GM04504 (cell line): ENCODE results near the gene RUFY3.
"Not testable (repeated sequence)": the region's sequence is repeated elsewhere in the genome, so short reads cannot be mapped to it uniquely, and the experiment has no call there.

ENCODE experiments used
- DNase-seq: peaks from one replicate; pipeline ENCODE4 v3.0.0-alpha.2; 2012; ENCODE audit warnings: low read depth

RUFY3 gene

GRCh38 chr4:70787496-70787895 is 65.7 kb downstream of the RUFY3 start:
- DNase-seq: no peak

GRCh38 chr4:70788733-70789132 is 67.0 kb downstream of the RUFY3 start:
- DNase-seq: no peak

DNA sequence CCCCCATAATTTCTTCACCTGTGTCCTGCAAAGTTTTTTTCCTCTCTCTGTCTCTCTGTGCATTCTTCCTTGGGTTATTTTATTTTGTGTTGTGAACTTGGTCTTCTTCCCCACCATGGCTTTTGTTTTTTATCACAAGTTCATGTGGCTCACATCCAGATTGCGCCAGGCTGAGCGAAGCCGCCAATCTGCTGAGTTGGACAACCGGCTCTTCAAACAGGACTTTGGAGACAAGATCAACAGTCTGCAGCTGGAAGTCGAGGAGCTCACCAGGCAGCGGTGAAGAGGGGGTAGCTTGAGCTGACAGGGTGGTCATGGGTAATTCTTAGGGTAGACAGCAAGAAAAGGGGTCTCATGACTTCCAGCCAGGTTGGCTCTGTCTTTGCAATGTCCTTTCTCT is 71.9 kb downstream of the RUFY3 start:
- DNase-seq: no peak

- no peak for DNase-seq
Observed at GRCh38 chr4:70801265-70801809, 79.6 kb downstream of the RUFY3 start.

DNA sequence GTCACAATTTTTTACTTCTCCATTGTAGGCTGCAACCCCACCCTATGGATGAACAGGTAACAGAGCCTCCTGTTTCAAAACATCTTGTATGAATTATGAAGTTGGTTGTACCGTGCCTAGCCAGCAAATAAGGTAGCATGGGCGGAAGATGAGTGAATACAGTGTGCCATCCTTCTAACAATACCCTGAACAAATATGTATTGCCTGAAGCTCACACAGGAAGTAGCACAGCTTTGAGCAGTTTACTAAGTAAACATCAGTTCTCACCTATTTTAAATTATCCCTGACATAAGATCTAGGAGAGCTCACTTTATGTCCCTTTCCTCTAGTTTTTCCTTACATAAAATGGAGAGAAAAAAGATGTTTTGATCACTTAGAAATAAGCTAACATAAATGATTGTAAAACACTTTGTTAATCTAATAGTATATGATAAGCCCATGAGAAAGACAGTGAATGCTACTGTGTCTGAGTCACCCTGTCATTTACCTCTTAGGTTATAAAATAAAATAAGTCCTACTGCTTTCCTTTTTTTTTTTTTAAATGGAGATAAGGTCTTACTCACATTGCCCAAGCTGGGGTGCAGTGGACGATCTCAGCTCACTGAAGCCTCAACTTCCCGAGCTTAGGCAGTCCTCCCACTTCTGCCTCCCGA is 81.3 kb downstream of the RUFY3 start:
- no peak for DNase-seq

- DNase-seq: no peak
Observed at GRCh38 chr4:70808151-70808550, 86.4 kb downstream of the RUFY3 start.

DNA sequence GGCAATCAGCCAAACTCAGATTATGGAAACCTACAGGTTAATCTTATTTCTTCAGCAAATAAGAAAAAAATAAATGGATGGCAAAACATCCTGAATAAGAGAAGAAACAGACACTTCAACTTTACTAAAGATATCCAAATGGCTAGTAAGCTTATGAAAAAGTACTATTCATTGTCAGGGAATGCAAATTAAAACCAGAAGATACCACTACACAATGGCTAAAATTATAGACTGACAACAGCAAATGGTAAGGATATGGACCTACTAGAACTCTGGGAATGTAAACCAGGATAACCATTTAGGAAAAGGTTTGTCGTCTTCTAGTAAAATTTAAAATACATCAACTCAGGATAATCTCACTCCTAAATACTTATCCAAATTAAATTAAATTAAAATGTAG is 93.6 kb downstream of the RUFY3 start:
- no peak for DNase-seq

GRCh38 chr4:70816894-70817293 is 95.1 kb downstream of the RUFY3 start:
- DNase-seq: no peak

DNA sequence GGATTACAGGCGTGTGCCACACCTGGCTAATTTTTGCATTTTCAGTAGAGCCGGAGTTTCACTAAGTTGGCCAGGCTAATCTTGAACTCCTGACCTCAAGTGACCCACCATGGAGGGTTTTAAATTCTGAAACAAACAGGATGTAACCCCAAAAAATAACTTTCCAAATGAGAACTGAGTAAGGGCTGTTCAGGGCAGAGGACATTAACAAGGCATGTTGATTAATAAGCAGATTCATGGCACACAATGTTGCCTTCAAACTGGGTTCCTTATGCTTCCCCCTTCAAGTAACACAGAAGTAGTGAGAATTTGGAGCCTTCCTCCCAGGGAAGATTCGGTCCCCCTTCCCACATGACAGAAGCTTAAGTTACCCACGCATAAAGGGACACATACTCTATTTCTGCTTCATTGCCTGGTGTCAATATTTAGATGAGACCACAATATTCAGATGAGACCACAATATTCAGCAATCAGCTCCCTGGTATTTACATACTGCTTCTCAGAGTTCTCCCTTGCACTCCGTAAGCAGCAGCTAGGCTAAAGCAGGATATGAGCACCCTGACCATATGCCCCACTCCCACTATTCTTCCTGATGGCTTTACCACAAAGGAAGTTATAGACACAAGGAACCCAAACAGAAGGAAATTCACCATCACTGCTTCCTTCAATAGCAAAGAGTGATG is 96.5 kb downstream of the RUFY3 start:
- no peak for DNase-seq

DNA sequence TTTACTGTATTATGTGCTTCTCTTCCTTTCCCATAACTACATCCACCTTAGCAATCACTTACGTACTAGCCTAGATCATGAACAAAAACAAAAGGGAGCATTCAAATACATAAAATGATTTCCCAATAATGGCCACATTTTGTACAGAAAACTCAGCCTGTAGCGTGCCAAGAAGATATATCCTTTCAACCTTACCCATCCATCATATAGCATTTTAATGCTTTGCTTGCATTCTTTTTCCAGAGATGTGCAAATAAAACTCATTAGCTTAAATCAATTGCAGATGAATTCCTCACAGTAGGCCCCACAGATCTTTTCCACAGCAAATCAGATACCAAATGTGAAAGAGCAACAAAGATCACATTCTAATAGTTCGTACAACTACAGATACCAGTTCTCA is 97.2 kb downstream of the RUFY3 start:
- no peak for DNase-seq

DNA sequence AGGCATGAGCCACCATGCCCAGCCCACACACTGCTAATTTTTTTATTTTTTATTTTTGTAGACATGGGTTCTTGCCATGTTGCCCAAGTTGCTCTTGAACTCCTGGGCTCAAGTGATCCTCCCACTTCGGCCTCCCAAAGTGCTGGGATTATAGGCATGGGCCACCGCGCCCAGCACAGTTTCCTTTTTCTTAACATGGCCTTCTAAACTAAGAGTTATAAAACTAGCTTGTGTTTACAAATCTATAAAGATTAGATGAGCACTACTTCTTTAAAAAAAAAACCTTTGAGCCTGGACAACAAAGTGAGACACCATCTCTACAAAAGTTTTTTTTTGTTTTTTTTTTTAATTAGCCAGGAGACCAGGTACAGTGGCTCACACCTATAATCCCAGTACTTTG is 107.3 kb downstream of the RUFY3 start:
- no peak for DNase-seq

DNA sequence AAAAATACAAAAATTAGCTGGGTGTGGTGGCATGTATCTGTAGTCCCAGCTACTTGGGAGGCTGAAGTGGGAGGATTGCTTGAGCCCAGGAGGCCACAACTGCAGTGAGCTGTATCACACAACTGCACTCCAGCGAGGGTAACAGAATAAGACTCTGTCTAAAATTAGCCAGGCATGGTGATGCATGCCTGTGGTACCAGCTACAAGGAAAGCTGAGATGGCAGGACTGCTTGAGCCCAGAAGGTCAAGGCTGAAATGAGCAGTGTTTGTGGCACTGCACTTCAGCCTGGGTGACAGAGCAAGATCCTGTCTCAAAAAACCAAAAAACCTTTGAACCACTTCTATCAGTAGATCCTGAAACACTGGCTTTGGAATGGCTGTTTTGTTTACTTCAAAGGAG is 107.7 kb downstream of the RUFY3 start:
- DNase-seq: no peak

- DNase-seq: no peak
Observed at GRCh38 chr4:70830054-70830453, 108.3 kb downstream of the RUFY3 start.

DNA sequence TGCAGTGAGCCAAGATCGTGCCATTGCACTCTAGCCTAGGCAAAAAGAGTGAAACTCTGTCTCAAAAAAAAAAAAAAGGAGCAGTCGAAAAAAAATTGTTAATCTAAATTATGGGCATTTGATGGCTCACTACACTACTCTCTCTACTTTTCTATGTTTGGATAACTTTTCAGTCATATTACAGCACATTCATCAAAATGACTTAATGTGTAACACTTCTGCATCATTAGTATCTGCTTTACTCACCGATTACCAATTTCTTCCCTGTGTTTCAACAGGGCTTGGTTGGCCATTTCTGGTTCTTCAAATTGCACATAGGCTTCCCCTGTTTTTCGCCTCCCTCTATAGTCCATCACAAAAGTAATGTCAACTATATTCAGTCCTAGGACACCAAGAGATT is 109.5 kb downstream of the RUFY3 start:
- DNase-seq: no peak

DNA sequence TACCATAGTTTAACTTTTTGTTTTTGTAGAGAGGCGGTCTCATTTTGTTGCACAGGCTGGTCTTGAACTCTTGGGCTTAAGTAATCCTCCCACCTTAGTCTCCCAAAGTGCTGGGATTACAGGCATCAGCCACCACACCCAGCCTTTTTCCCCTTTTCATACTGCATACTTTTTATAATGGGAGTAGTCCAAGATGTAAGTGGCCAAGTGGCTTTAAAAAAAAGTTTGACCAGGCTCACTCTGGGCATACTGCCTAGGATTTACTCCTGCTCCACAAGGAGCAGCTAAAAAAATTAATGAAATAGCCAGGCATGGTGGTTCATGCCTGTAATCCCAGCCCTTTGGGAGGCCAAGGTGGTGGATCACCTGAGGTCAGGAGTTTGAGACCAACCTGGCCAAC is 111.9 kb downstream of the RUFY3 start:
- DNase-seq: no peak

DNA sequence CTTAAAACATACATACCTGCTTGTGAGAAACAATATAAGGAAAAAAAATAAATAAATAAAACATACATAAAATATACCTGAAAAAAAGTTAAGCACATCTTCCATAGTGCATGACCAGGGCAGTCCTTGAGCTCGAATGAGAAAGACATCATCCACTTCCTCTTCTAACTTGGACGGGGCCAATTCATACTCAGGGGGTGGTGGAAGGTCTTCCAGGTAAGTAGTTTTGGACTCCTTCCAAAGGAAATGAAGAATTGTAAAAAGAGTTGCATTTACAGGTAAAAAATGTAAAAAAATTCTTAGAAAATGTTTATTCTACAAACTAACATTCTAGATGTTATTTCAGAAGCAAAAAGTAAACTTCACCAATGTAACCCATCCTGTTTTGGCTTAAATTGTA is 114.3 kb downstream of the RUFY3 start:
- no peak for DNase-seq

- DNase-seq: no peak
Observed at GRCh38 chr4:70838204-70838603, 116.4 kb downstream of the RUFY3 start.

DNA sequence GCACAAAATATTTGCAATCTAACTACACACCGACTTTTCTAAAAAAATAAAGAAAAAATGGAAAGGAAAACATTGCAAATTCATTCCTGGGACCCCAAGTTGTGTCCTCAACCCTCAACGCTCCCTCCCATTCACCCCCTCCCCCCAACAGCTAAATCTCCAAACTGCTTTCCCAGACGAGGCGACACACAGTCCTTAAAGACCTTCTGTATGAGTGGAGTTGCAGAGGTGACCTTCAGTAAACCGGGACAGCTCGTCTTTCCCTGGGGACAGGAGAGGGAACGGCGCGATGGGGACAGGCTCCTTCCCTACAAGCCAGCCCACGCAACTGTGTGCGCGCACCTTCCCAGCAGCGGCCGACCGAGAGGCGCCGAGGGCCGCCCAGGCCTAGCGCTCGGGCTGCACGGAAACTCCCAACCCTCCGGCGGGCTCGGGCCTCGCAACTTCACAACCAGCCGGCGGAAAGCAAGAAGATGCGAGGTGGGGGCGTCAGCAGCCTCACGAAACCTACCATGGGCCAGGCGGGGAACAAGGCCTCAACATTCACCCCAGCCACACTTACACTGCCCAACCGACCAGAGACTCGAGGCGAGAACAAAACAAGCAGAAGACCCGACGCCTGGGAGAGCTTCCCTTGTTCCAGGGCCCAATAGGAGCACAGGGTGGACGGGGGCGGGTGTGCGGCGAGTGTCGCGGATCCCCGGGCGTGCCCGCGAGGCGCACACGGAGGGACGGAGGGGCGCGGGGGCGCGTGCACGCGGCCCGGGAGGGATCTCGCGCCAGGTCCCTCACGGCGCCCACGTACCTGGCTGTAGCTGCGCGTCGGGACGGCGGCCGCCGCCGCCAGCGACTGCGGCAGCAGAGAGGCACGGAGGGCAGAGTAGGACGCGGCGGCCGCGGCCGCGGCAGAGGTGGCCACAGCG is 117.2 kb downstream of the RUFY3 start:
- no peak for DNase-seq

DNA sequence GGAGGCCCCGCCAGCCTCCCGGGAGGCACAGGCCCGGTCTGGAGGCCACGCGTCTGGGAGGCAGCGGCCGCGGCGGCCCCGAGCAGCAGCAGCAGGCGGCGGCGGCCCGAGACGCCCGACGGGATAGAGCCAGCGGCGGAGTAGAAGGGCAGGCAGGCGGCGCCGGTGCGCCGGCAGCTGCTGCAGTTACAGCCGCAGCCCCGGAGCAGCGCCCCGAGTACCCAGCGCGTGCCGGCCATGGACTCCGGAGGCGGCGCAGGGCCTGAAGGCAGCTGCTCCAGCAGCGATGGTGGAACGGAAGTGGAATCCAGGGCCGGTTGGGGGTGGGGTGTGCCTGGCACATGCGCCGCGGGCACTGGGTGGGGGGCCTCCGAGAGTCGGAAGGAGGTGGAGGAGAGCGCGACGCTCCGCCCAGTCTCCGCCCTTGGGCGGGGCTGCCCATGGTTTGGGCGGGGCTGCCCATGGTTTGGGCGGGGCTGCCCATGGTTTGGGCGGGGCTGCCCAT is 117.9 kb downstream of the RUFY3 start, which contains the start of gene GRSF1:
Gene GRSF1, minus strand, starts transcription at position 302 of the 505 bp plus-strand sequence. Its CDS starts 63 bp downstream, at position 239.
- peak; percentile 83 for DNase-seq

- not testable (repeated sequence) for DNase-seq
Observed at GRCh38 chr4:70840137-70840536, 118.4 kb downstream of the RUFY3 start.

DNA sequence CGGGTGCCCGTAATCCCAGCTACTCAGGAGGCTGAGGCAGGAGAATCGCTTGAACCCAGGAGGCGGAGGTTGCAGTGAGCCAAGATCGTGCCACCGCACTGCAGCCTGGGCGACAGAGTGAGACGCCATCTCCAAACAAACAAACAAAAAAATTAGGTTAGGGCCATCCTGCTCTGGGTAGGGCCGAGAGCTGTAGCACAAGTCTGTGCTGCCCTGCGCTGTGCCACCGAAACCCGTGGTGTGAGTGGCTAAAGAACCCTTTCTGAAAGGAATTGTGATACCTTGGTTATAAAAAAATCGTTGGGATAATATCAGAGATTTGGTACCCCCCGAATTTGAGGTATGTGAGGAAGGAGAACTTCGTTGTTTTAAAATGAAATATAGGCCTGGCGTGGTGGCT is 118.9 kb downstream of the RUFY3 start:
- DNase-seq: not testable (repeated sequence)

DNA sequence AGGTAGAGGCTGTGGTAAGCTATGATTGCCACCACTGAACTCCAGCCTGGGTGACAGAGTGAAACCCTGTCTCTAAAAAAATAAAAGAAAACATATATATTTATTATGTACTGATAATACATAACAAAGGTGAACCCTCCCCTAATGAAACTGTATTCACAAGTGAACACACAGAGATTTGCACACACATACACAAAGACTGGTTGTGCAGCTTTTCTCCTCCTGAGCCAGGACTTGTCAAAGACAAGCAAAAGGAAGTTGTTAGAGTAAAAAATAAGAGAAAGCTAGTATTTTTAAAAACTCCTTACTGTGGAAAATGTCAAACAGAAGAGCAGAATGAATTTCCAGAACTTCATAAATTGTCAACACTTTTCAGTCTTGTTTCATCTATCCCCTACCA is 119.4 kb downstream of the RUFY3 start:
- no peak for DNase-seq
